Measurements from ENCODE around the gene HDGFL2.

The HDGFL2 gene

GRCh38 chr19:4550018-4550417, 77.9 kb downstream of the HDGFL2 start:
- DNase-seq (no peak), ATAC-seq (no peak)
- Mint-ChIP-seq H3K9me3 (no peaks in the 10 kb centered on the region), H3K4me1 (no peaks in the 10 kb centered on the region), H3K27ac (no peak overlapping the region), H3K4me3 (no peak overlapping the region), H3K27me3 (peaks cover 3% of the 10 kb centered on the region), H3K36me3 (ENCODE audit: low read depth) (no peaks in the 10 kb centered on the region)

GRCh38 chr19:4550479-4551050, 78.5 kb downstream of the HDGFL2 start:
- Mint-ChIP-seq H3K36me3 (ENCODE audit: low read depth) (no peaks in the 10 kb centered on the region), H3K27me3 (peaks cover 3% of the 10 kb centered on the region), H3K4me1 (no peaks in the 10 kb centered on the region), H3K9me3 (no peaks in the 10 kb centered on the region), H3K4me3 (no peak overlapping the region), H3K27ac (no peak overlapping the region)
- DNase-seq: no peak
- ATAC-seq: no peak

Measured in activated naive CD8-positive, alpha-beta T cell treated with anti-CD3 and anti-CD28 coated beads, Interleukin-2, amount 50 U/mL, for 24 hours (primary cell).